ENCODE data around the gene TMPRSS6. TPM values are rescaled to one million over a fixed set of nuclear protein-coding genes. Genes with fewer than 3 reads are reported as not detected.

Gene TMPRSS6
- total and polyA plus RNA-seq, 2 of the 8 experiments (the other 6 are each of a cell fraction or from before 2014, with no cell fraction given): 0.02 TPM; not detected in 1

DNA sequence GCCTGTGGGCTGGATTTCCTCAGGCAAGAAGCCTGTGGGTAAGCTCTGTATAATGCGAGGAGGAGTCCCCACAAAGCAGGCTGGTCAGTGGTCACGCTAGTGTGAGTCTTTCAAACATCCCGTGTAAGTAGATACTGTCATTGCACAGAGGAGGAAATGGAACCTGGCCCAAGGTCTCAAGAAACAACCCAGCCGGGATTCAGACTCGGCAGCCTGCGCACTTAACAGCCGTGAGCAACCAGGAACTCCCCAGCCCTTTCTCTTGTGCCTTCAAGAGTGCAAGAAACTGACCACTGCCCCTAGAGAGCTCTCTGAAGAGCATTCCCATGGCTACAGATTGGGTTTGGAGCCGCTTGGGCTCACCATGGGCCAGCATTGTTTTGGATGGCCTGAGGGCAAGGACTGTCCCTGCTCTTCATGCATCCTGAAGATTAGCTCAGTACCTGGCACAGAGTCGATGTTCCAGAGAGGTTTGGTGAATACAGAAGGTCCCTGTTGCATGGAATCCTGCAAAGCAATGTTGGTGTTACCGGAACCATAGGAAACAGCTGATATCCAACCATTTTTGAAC lies 83.9 kb downstream of the TMPRSS6 start:
- Histone ChIP-seq H3K9ac (replicated peaks in 1 of 4; ENCODE audit: extremely low read depth in 1 of 4, low read depth in 3 of 4, low read length in 3 of 4) (no peak overlapping the region), H3K23ac (ENCODE audit: insufficient read length) (no peak overlapping the region), H2AK5ac (ENCODE audit: low read depth, low read length) (no peak overlapping the region), H3K79me2 (ENCODE audit: control insufficient read depth in 1 of 2, insufficient read depth in 2 of 2, low read length in 2 of 2) (peaks cover 0 to 12% of the 10 kb centered on the region in 2 experiments; a peak in 2 of 4 replicates), H2BK5ac (ENCODE audit: low read depth, low read length) (no peak overlapping the region), H3K4ac (replicated peaks; ENCODE audit: insufficient read length, low read depth, low read length) (no peak overlapping the region), H2BK12ac (ENCODE audit: low read depth, low read length) (no peak overlapping the region), H3K14ac (ENCODE audit: insufficient read length) (no peak overlapping the region), H3K79me1 (ENCODE audit: low read depth, low read length) (peaks cover 10% of the 10 kb centered on the region), H2AFZ (ENCODE audit: low read length) (no peak overlapping the region), H4K8ac (ENCODE audit: extremely low read depth, insufficient read depth, low read length) (no peak overlapping the region), H2BK120ac (replicated peaks; ENCODE audit: low read depth, low read length) (no peak overlapping the region), H3K56ac (replicated peaks; ENCODE audit: insufficient read length, low read depth, low read length) (no peak overlapping the region), H3K23me2 (ENCODE audit: low read depth, low read length) (no peaks in the 10 kb centered on the region), H3K36me3 (ENCODE audit: control insufficient read depth in 2 of 4, insufficient read depth in 4 of 4, low read length in 3 of 4) (peaks cover 3 to 51% (median 21%) of the 10 kb centered on the region in 4 experiments), H2BK20ac (ENCODE audit: low read length) (no peak overlapping the region), H3K27ac (ENCODE audit: low read depth, low read length) (no peak overlapping the region), H3K9me3 (ENCODE audit: insufficient read depth in 2 of 2, low read depth in 1 of 2, low read length in 1 of 2) (no peaks in the 10 kb centered on the region), H3K27me3 (replicated peaks in 1 of 4; ENCODE audit: control insufficient read depth in 3 of 4, extremely low read depth in 1 of 4, insufficient read depth in 3 of 4, low read length in 3 of 4) (no peaks in the 10 kb centered on the region), H4K5ac (ENCODE audit: insufficient read length, low read depth, low read length) (no peak overlapping the region), H3K18ac (ENCODE audit: extremely low read depth, low read length) (no peak overlapping the region), H2BK15ac (ENCODE audit: low read length) (no peak overlapping the region), H3K4me2 (ENCODE audit: insufficient read depth in 1 of 2, low read depth in 2 of 2, low read length in 2 of 2) (no peak overlapping the region), H4K20me1 (replicated peaks in 1 of 2; ENCODE audit: control insufficient read depth in 1 of 2, insufficient read depth in 2 of 2, low read length in 2 of 2) (peaks cover 10 to 28% of the 10 kb centered on the region in 2 experiments), H3K4me3 (ENCODE audit: extremely low read depth in 1 of 4, insufficient read depth in 2 of 4, low read depth in 3 of 4, low read length in 4 of 4) (no peak overlapping the region), H3K4me1 (replicated peaks in 1 of 4; ENCODE audit: control insufficient read depth in 3 of 4, insufficient read depth in 4 of 4, low read length in 3 of 4) (peaks cover 0 to 11% (median 4%) of the 10 kb centered on the region in 4 experiments; a peak in 4 of 7 replicates), H4K91ac (replicated peaks; ENCODE audit: insufficient read length, low read length) (no peak overlapping the region)
- CTCF ChIA-PET (ENCODE audit: partially characterized antibody): interaction anchor here (0.8 to 1.9 kb wide), 5 partner anchors 12 to 455 kb away, joined by 3 to 6 read pairs (median 4); no protein-coding TSS in a partner anchor
- WGBS, 2 experiments (ENCODE audit: extremely low coverage in 1 of 2, insufficient coverage in 1 of 2, insufficient read length in 1 of 2, insufficient replicate concordance in 2 of 2, low coverage in 1 of 2, low lambda C conversion rate in 2 of 2, missing lambda C conversion rate in 1 of 2): 93% methylated on average over 10 of the region's 10 CpGs; no CpG with 5 or more reads in 1 of the 2 experiments
- POLR2A ChIA-PET (ENCODE audit: partially characterized antibody): interaction anchor here (0.6 to 2.4 kb wide), 6 partner anchors 8 to 249 kb away, joined by 3 to 8 read pairs (median 4); partner anchors contain the start of gene IFT27
- DNase-seq (ENCODE audit: low read depth in 1 of 2, low spot score in 2 of 2) (no peak), FAIRE-seq (no peak)
- TF ChIP-seq SP2 (IDR thresholded peaks at IDR 0.05; ENCODE audit: low read length) (no peak), MAFK (IDR thresholded peaks at IDR 0.05; ENCODE audit: low read depth, low read length) (no peak), SP4 (IDR thresholded peaks at IDR 0.05; ENCODE audit: low read length) (no peak)
- TF ChIP-seq, protein P1, sequence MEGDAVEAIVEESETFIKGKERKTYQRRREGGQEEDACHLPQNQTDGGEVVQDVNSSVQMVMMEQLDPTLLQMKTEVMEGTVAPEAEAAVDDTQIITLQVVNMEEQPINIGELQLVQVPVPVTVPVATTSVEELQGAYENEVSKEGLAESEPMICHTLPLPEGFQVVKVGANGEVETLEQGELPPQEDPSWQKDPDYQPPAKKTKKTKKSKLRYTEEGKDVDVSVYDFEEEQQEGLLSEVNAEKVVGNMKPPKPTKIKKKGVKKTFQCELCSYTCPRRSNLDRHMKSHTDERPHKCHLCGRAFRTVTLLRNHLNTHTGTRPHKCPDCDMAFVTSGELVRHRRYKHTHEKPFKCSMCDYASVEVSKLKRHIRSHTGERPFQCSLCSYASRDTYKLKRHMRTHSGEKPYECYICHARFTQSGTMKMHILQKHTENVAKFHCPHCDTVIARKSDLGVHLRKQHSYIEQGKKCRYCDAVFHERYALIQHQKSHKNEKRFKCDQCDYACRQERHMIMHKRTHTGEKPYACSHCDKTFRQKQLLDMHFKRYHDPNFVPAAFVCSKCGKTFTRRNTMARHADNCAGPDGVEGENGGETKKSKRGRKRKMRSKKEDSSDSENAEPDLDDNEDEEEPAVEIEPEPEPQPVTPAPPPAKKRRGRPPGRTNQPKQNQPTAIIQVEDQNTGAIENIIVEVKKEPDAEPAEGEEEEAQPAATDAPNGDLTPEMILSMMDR (IDR thresholded peaks at IDR 0.05; ENCODE audit: control extremely low read depth in 1 of 3, insufficient read depth in 1 of 3, low read depth in 1 of 3, low read length in 3 of 3): no peak
